CD4-positive, CD25-positive, alpha-beta regulatory T cell (primary cell): ENCODE measurements around the gene SCUBE1. TPM values are rescaled to one million over a fixed set of nuclear protein-coding genes. Genes with fewer than 3 reads are reported as not detected.

Experiments
- ATAC-seq, 2 donors: fragments of 150-1000 bp; cut with Tn5 transposase; one replicate each; pipeline ENCODE4 v1.10.0; 2021; ENCODE audit warnings: low read depth in 2 of 2, moderate number of reproducible peaks in 2 of 2, moderate library complexity in 1 of 2
- DNase-seq, 3 donors: peaks; one replicate each; pipeline versions ENCODE4 v3.0.0 to v3.0.0-alpha.2; 2012 to 2022; ENCODE audit warnings: mixed read lengths in 1 of 3
- H3K27ac ChIP-seq: one replicate; pipeline ENCODE4 v1.7.0; 2013; ENCODE audit warnings: mild to moderate bottlenecking, low read length; ENCODE audit not compliant: insufficient read depth, poor library complexity, severe bottlenecking
- H3K27me3 ChIP-seq: one replicate; pipeline ENCODE4 v1.7.0; 2013; ENCODE audit warnings: low read length; ENCODE audit not compliant: control insufficient read depth, insufficient read depth
- H3K36me3 ChIP-seq: one replicate; pipeline ENCODE4 v1.7.0; 2013; ENCODE audit warnings: mild to moderate bottlenecking, low read length, moderate library complexity; ENCODE audit not compliant: control insufficient read depth, insufficient read depth
- H3K4me1 ChIP-seq: 2 replicates; pipeline ENCODE4 v1.7.0; 2013; ENCODE audit warnings: mild to moderate bottlenecking, low read length; ENCODE audit not compliant: insufficient read depth, control insufficient read depth, poor library complexity, severe bottlenecking
- H3K4me3 ChIP-seq: one replicate; pipeline ENCODE4 v1.7.0; 2013; ENCODE audit warnings: low read depth, mild to moderate bottlenecking, low read length, moderate library complexity
- H3K9me3 ChIP-seq, 2 experiments: 1 replicate in 1 of 2; 2 replicates in 1 of 2; pipeline ENCODE4 v1.7.0; 2013; ENCODE audit warnings: low read length in 2 of 2, mild to moderate bottlenecking in 1 of 2, moderate library complexity in 1 of 2; ENCODE audit not compliant: control insufficient read depth in 2 of 2
- H3K27ac Mint-ChIP-seq, 3 donors: one replicate each; pipeline ENCODE4 v1.8.0; 2020 to 2022; ENCODE audit warnings: mild to moderate bottlenecking in 3 of 3, mixed read lengths in 3 of 3, moderate library complexity in 2 of 3
- H3K27me3 Mint-ChIP-seq: one replicate; pipeline ENCODE4 v1.8.0; 2022; ENCODE audit warnings: mild to moderate bottlenecking, mixed read lengths
- H3K36me3 Mint-ChIP-seq: one replicate; pipeline ENCODE4 v1.8.0; 2020; ENCODE audit warnings: mixed read lengths
- H3K4me1 Mint-ChIP-seq, 4 donors: one replicate each; pipeline ENCODE4 v1.8.0; 2020 to 2022; ENCODE audit warnings: mixed read lengths in 4 of 4, mild to moderate bottlenecking in 1 of 4
- H3K4me3 Mint-ChIP-seq, 4 donors: one replicate each; pipeline ENCODE4 v1.8.0; 2020 to 2022; ENCODE audit warnings: mild to moderate bottlenecking in 4 of 4, mixed read lengths in 4 of 4, moderate library complexity in 3 of 4
- H3K9me3 Mint-ChIP-seq, 7 donors: one replicate each; pipeline ENCODE4 v1.8.0; 2020 to 2022; ENCODE audit warnings: mixed read lengths in 7 of 7, mild to moderate bottlenecking in 3 of 7, moderate library complexity in 2 of 7
- polyA plus RNA-seq, 4 donors: library from polyadenylated mRNA; unstranded; fragments of 300-500 nt; fragmentation: Illumina TruSeq; gene quantifications; one replicate each; pipeline ENCODE4 v1.2.3, GENCODE V29; 2021
- total RNA-seq: library from RNA; stranded (reverse); gene quantifications from one replicate; pipeline ENCODE4 v1.2.3, GENCODE V29; 2022

Gene SCUBE1
- total and polyA plus RNA-seq, 5 donors from 2014 or later: 0.74 TPM; not detected in 4

GRCh38 chr22:43295660-43296059 lies 47.5 kb downstream of the SCUBE1 start:
- DNase-seq (no peak), ATAC-seq (no peak)
- no peak overlapping the region for H3K27ac ChIP-seq
- no peaks in the 10 kb centered on the region for H3K36me3 Mint-ChIP-seq
- H3K9me3 ChIP-seq: no peaks in the 10 kb centered on the region
- peaks cover 0 to 5% (median 0%) of the 10 kb centered on the region in 7 donors for H3K9me3 Mint-ChIP-seq
- H3K27me3 ChIP-seq: no peaks in the 10 kb centered on the region
- H3K36me3 ChIP-seq: no peaks in the 10 kb centered on the region
- no peak overlapping the region for H3K4me3 ChIP-seq
- no peak overlapping the region for H3K27ac Mint-ChIP-seq
- no peaks in the 10 kb centered on the region for H3K4me1 ChIP-seq
- H3K27me3 Mint-ChIP-seq: no peaks in the 10 kb centered on the region
- H3K4me1 Mint-ChIP-seq: no peaks in the 10 kb centered on the region
- H3K4me3 Mint-ChIP-seq: no peak overlapping the region

DNA sequence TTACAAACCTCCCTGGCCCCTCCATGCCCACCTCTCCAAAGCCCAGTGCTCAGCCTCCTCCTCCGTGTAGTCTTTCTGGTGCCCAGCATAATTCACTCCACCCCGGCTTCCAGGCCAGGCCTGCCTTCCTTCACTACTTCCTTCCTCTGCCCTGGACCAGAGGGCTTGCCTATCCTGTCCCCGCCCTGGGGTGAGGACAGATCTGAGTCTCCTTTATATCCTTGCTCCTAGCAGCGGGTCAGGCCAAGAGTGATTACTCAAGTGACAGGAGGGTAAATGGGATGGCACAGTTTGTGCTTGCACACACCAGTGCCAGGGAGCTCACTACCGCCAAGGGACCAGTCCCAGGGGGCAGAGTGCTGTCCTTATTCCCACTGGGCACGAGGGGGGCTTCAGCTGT lies 48.0 kb downstream of the SCUBE1 start:
- no peaks in the 10 kb centered on the region for H3K4me1 Mint-ChIP-seq
- Histone ChIP-seq H3K36me3 (no peaks in the 10 kb centered on the region), H3K4me1 (no peaks in the 10 kb centered on the region), H3K9me3 (no peaks in the 10 kb centered on the region), H3K27ac (no peak overlapping the region), H3K4me3 (no peak overlapping the region), H3K27me3 (no peaks in the 10 kb centered on the region)
- no peak overlapping the region for H3K27ac Mint-ChIP-seq
- DNase-seq: no peak
- no peak overlapping the region for H3K4me3 Mint-ChIP-seq
- peaks cover 0 to 5% (median 0%) of the 10 kb centered on the region in 7 donors for H3K9me3 Mint-ChIP-seq
- no peak for ATAC-seq
- H3K36me3 Mint-ChIP-seq: no peaks in the 10 kb centered on the region
- H3K27me3 Mint-ChIP-seq: no peaks in the 10 kb centered on the region

DNA sequence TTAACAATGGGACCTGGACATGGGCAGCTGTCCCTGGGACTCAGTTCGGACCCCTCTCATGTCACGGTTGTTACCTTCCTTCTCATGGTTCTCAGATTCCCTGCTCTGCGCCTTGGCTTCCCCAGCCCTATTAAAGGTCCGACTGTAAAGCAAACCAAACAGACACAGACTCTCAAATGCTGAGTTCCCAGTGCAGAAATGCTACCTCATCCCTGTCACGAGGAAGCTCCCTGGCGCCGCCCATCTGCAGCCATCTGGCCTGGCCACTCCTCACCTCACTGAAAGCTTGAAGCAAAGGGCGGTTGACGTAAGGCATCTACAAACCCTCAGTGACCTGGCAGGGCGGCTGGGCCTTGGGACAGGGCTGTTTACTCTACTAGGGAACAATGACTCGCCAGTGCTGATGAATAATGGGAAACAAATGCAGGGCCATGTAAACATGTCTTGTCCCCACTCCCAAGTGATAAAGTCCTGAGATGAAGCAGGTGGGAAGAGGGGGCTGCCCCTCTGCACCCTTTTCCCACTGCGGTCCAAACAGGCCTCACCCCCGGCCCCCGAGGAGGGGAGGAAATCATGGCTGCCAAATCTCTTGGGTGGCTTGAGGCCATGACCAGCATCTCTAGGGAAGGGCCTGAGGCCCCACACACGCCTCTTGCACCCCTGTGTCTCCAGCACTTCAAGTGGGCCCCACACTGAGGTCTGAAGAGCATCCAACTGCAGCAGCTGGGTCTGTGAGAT lies 49.3 kb downstream of the SCUBE1 start:
- H3K4me1 Mint-ChIP-seq: peaks cover 0 to 4% (median under 1%) of the 10 kb centered on the region in 4 donors

GRCh38 chr22:43293259-43293654 lies 49.9 kb downstream of the SCUBE1 start:
- Mint-ChIP-seq H3K27me3 (no peaks in the 10 kb centered on the region), H3K4me3 (no peak overlapping the region), H3K9me3 (peaks cover 0 to 5% (median 0%) of the 10 kb centered on the region in 7 donors), H3K27ac (no peak overlapping the region), H3K4me1 (peaks cover 0 to 4% (median under 1%) of the 10 kb centered on the region in 4 donors), H3K36me3 (no peaks in the 10 kb centered on the region)
- Histone ChIP-seq H3K4me3 (no peak overlapping the region), H3K27ac (no peak overlapping the region), H3K27me3 (no peaks in the 10 kb centered on the region), H3K4me1 (no peaks in the 10 kb centered on the region), H3K9me3 (no peaks in the 10 kb centered on the region), H3K36me3 (no peaks in the 10 kb centered on the region)
- ATAC-seq (no peak), DNase-seq (no peak)

More for the DNA sequence above, 49.3 kb downstream of the SCUBE1 start:
- Histone ChIP-seq H3K36me3 (no peaks in the 10 kb centered on the region), H3K4me3 (no peak overlapping the region), H3K27ac (no peak overlapping the region), H3K4me1 (no peaks in the 10 kb centered on the region), H3K9me3 (no peaks in the 10 kb centered on the region), H3K27me3 (no peaks in the 10 kb centered on the region)
- no peak overlapping the region for H3K4me3 Mint-ChIP-seq
- peaks cover 0 to 5% (median 0%) of the 10 kb centered on the region in 7 donors for H3K9me3 Mint-ChIP-seq
- no peaks in the 10 kb centered on the region for H3K27me3 Mint-ChIP-seq
- ATAC-seq (no peak), DNase-seq (no peak)
- no peak overlapping the region for H3K27ac Mint-ChIP-seq
- no peaks in the 10 kb centered on the region for H3K36me3 Mint-ChIP-seq

- no peak overlapping the region for H3K27ac ChIP-seq
- no peaks in the 10 kb centered on the region for H3K9me3 ChIP-seq
- no peaks in the 10 kb centered on the region for H3K27me3 ChIP-seq
- DNase-seq (no peak), ATAC-seq (no peak)
- Mint-ChIP-seq H3K36me3 (no peaks in the 10 kb centered on the region), H3K27ac (no peak overlapping the region), H3K4me1 (peaks cover 0 to 4% (median under 1%) of the 10 kb centered on the region in 4 donors), H3K27me3 (no peaks in the 10 kb centered on the region), H3K4me3 (no peak overlapping the region), H3K9me3 (peaks cover 0 to 5% (median 0%) of the 10 kb centered on the region in 7 donors)
- no peak overlapping the region for H3K4me3 ChIP-seq
- no peaks in the 10 kb centered on the region for H3K36me3 ChIP-seq
- no peaks in the 10 kb centered on the region for H3K4me1 ChIP-seq
These were observed 50.5 kb downstream of the SCUBE1 start for GRCh38 chr22:43292630-43293018.

- H3K4me1 ChIP-seq: no peaks in the 10 kb centered on the region
- Mint-ChIP-seq H3K9me3 (peaks cover 0 to 5% (median 0%) of the 10 kb centered on the region in 7 donors), H3K27ac (no peak overlapping the region), H3K4me3 (no peak overlapping the region), H3K36me3 (no peaks in the 10 kb centered on the region), H3K27me3 (no peaks in the 10 kb centered on the region), H3K4me1 (peaks cover 0 to 4% (median under 1%) of the 10 kb centered on the region in 4 donors)
- no peaks in the 10 kb centered on the region for H3K27me3 ChIP-seq
- H3K9me3 ChIP-seq: no peaks in the 10 kb centered on the region
- H3K27ac ChIP-seq: no peak overlapping the region
- ATAC-seq: no peak
- H3K4me3 ChIP-seq: no peak overlapping the region
- no peak for DNase-seq
- H3K36me3 ChIP-seq: no peaks in the 10 kb centered on the region
These were observed 51.8 kb downstream of the SCUBE1 start for GRCh38 chr22:43291381-43291780.

GRCh38 chr22:43289976-43290721 lies 53.0 kb downstream of the SCUBE1 start:
- no peak overlapping the region for H3K27ac ChIP-seq
- H3K36me3 ChIP-seq: no peaks in the 10 kb centered on the region
- no peaks in the 10 kb centered on the region for H3K36me3 Mint-ChIP-seq
- H3K27ac Mint-ChIP-seq: no peak overlapping the region
- H3K4me1 ChIP-seq: no peaks in the 10 kb centered on the region
- ATAC-seq (no peak), DNase-seq (no peak)
- no peaks in the 10 kb centered on the region for H3K27me3 Mint-ChIP-seq
- peaks cover 0 to 3% (median 0%) of the 10 kb centered on the region in 7 donors for H3K9me3 Mint-ChIP-seq
- H3K9me3 ChIP-seq: no peaks in the 10 kb centered on the region
- no peaks in the 10 kb centered on the region for H3K27me3 ChIP-seq
- no peak overlapping the region for H3K4me3 Mint-ChIP-seq
- H3K4me3 ChIP-seq: no peak overlapping the region
- H3K4me1 Mint-ChIP-seq: peaks cover 0 to 4% (median under 1%) of the 10 kb centered on the region in 4 donors
